Spleen (tissue), 11 donors: ENCODE data around the gene MRPL19. TPM values are rescaled to one million over a fixed set of nuclear protein-coding genes. Genes with fewer than 3 reads are reported as not detected.

ENCODE experiments used
- DNase-seq: peaks from one replicate; pipeline ENCODE4 v3.0.0-alpha.2; 2020
- H3K27ac ChIP-seq, 8 donors: fragments of 200-600 bp; sonication (generic) in 7 of 8; 1 replicate in 4 of 8; 2 replicates in 4 of 8; pipeline versions ENCODE4 v1.5.0 to v1.8.0; 2016 to 2021; ENCODE audit warnings: inconsistent platforms in 4 of 8, mild to moderate bottlenecking in 4 of 8, moderate library complexity in 1 of 8
- H3K27me3 ChIP-seq, 7 donors: fragments of 200-600 bp; sonication (generic) in 6 of 7; replicated peaks in 1 of 7; 1 replicate in 4 of 7; 2 replicates in 3 of 7; pipeline versions ENCODE4 v1.5.0 to v1.8.0; 2016 to 2021; ENCODE audit warnings: inconsistent platforms in 3 of 7, mild to moderate bottlenecking in 1 of 7
- H3K36me3 ChIP-seq, 6 donors: fragments of 200-600 bp; sonication (generic) in 5 of 6; 1 replicate in 4 of 6; 2 replicates in 2 of 6; pipeline versions ENCODE4 v1.5.0 to v1.8.0; 2016 to 2021; ENCODE audit warnings: inconsistent platforms in 2 of 6
- H3K4me1 ChIP-seq, 6 donors: fragments of 200-600 bp; sonication (generic) in 5 of 6; 1 replicate in 3 of 6; 2 replicates in 3 of 6; pipeline versions ENCODE4 v1.5.0 to v1.8.0; 2016 to 2021; ENCODE audit warnings: inconsistent platforms in 3 of 6
- H3K4me3 ChIP-seq, 8 donors: fragments of 200-600 bp; sonication (generic) in 7 of 8; 1 replicate in 4 of 8; 2 replicates in 4 of 8; pipeline versions ENCODE4 v1.5.0 to v1.8.0; 2016 to 2021; ENCODE audit warnings: inconsistent platforms in 4 of 8, mild to moderate bottlenecking in 4 of 8, moderate library complexity in 2 of 8
- H3K9me3 ChIP-seq, 8 donors: fragments of 200-600 bp; sonication (generic) in 7 of 8; 1 replicate in 4 of 8; 2 replicates in 4 of 8; pipeline versions ENCODE4 v1.5.0 to v1.8.0; 2016 to 2021; ENCODE audit warnings: inconsistent platforms in 4 of 8
- CTCF ChIP-seq, 11 experiments: fragments of 200-600 bp in 7 of 11; fragments of 450-650 bp in 4 of 11; sonication (generic) in 4 of 11; IDR thresholded peaks in 8 of 11; conservative IDR thresholded peaks in 3 of 11; 1 replicate in 7 of 11; 2 replicates in 4 of 11; pipeline versions ENCODE4 v1.4.0 to v1.8.0; 2016 to 2021; ENCODE audit warnings: antibody characterized with exemption in 11 of 11, inconsistent platforms in 4 of 11, mild to moderate bottlenecking in 1 of 11
- POLR2A ChIP-seq, 3 donors: fragments of 450-650 bp; IDR thresholded peaks; one replicate each; pipeline ENCODE4 v1.5.1; 2017; ENCODE audit warnings: antibody characterized with exemption in 3 of 3, mild to moderate bottlenecking in 1 of 3
- POLR2AphosphoS5 ChIP-seq, 3 donors: sonication (generic); formaldehyde crosslinking; IDR thresholded peaks; one replicate each; pipeline ENCODE4 v1.5.1; 2017; ENCODE audit warnings: antibody characterized with exemption in 3 of 3
- WGBS, 5 donors: extraction: QIAGEN DNeasy Blood & Tissue Kit in 3 of 5; methylation state at CpG; one replicate each; pipeline versions ENCODE4 v1.1.5 to v1.1.7; 2013 to 2018; 5-methylcytosine and 5-hydroxymethylcytosine counted together
- intact Hi-C: fragments of 100-400 bp; cut with DNase I; formaldehyde crosslinking; loops from one replicate; pipeline ENCODE4 v1.15.0; 2023; ENCODE audit warnings: low total_unique reads
- polyA plus RNA-seq, 3 donors: library from polyadenylated mRNA; stranded (reverse); fragments of 200-250 nt; gene quantifications; one replicate each; pipeline ENCODE4 v1.2.1, GENCODE V29; 2013
- total RNA-seq, 7 donors: library from RNA; depleted of rRNA in 3 of 7; stranded (reverse); fragments of >200 nt in 3 of 7; fragmentation: NEBNext Ultra II Directional in 4 of 7; extraction: Animal tissue kit (Norgen Biotek cat#: 25700) in 4 of 7; gene quantifications; one replicate each; pipeline versions ENCODE4 v1.1.0 to v1.2.1, GENCODE V29; 2016 to 2021
- donor health status: healthy with polysubstance abuse.
- donor health status: DM: no; HTN: no; CAD: no; lungs with moderate emphysema.
- donor health status: DM: no; HTN: no; CAD: no.
- donor health status: Bipolar disorder and iron deficiency.
- donor health status: healthy.
- donor health status: DM: no; HTN: no; CAD: no.
- donor health status: DM: yes; HTN: yes; CAD: no.

The MRPL19 gene
- total and polyA plus RNA-seq, 10 donors: 11.5 to 39.6 (median 31.8) TPM

GRCh38 chr2:75607988-75608683 lies 38.4 kb upstream of the MRPL19 start:
- no peak for TF ChIP-seq POLR2A (IDR thresholded peaks at IDR 0.05)
- no peak for TF ChIP-seq CTCF (IDR thresholded peaks at IDR 0.05 in 8 of 11, conservative IDR thresholded peaks at IDR 0.05 in 3 of 11)
- peak in 1 of 3 donors; percentile 48 for TF ChIP-seq POLR2AphosphoS5 (IDR thresholded peaks at IDR 0.05)
- Histone ChIP-seq H3K4me1 (peaks cover 0 to 9% (median 7%) of the 10 kb centered on the region in 6 donors), H3K9me3 (no peaks in the 10 kb centered on the region), H3K4me3 (no peak overlapping the region), H3K27me3 (peaks cover 0 to 58% (median 12%) of the 10 kb centered on the region in 7 donors), H3K27ac (peak overlapping the region in 6 of 8 donors; percentile 26 to 67 (median 59)), H3K36me3 (no peaks in the 10 kb centered on the region)
- WGBS, 5 donors: 50 to 58% (median 57%) methylated on average over 7 of the region's 7 CpGs
- no peak for DNase-seq
- intact Hi-C loops: loop anchor here (5.0 kb wide), 1 partner anchor 146 kb away; no protein-coding TSS in a partner anchor

- 10 to 14% (median 12%) methylated on average over 14 to 25 of the region's 25 CpGs for WGBS, 5 donors
- Histone ChIP-seq H3K27ac (peak overlapping the region in 7 of 8 donors; percentile 26 to 67 (median 56)), H3K9me3 (no peaks in the 10 kb centered on the region), H3K4me3 (peak overlapping the region in 2 of 8 donors; percentile 16 to 47), H3K4me1 (peaks cover 0 to 9% (median 7%) of the 10 kb centered on the region in 6 donors), H3K36me3 (no peaks in the 10 kb centered on the region), H3K27me3 (peaks cover 0 to 58% (median 12%) of the 10 kb centered on the region in 7 donors)
- peak; percentile 87 for DNase-seq
- intact Hi-C loops: loop anchor here (5.0 kb wide), 1 partner anchor 147 kb away; no protein-coding TSS in a partner anchor
- TF ChIP-seq CTCF (IDR thresholded peaks at IDR 0.05 in 8 of 11, conservative IDR thresholded peaks at IDR 0.05 in 3 of 11): peak; percentile 39 to 92 (median 83)
- TF ChIP-seq POLR2AphosphoS5 (IDR thresholded peaks at IDR 0.05): peak in 1 of 3 donors; percentile 39
- no peak for TF ChIP-seq POLR2A (IDR thresholded peaks at IDR 0.05)
These were observed 37.8 kb upstream of the MRPL19 start for GRCh38 chr2:75608684-75609333.

- TF ChIP-seq POLR2AphosphoS5 (IDR thresholded peaks at IDR 0.05) (no peak), POLR2A (IDR thresholded peaks at IDR 0.05) (no peak), CTCF (IDR thresholded peaks at IDR 0.05 in 8 of 11, conservative IDR thresholded peaks at IDR 0.05 in 3 of 11) (peak in 5 of 11 experiments; percentile 9 to 56 (median 19))
- H3K27ac ChIP-seq: no peak overlapping the region
- no peaks in the 10 kb centered on the region for H3K36me3 ChIP-seq
- intact Hi-C loops: loop anchor here (5.0 kb wide), 1 partner anchor 147 kb away; no protein-coding TSS in a partner anchor
- no peak overlapping the region for H3K4me3 ChIP-seq
- H3K9me3 ChIP-seq: no peaks in the 10 kb centered on the region
- H3K27me3 ChIP-seq: peaks cover 0 to 58% (median 12%) of the 10 kb centered on the region in 7 donors
- 49 to 53% (median 51%) methylated on average over 5 of the region's 5 CpGs for WGBS, 5 donors
- DNase-seq: no peak
- peaks cover 0 to 9% (median 7%) of the 10 kb centered on the region in 6 donors for H3K4me1 ChIP-seq
These were observed 37.3 kb upstream of the MRPL19 start for GRCh38 chr2:75609334-75609689.
